Fibroblast of mammary gland (primary cell): ENCODE measurements around the gene APOL5.

Experiments
- DNase-seq: peaks from one replicate; pipeline ENCODE4 v3.0.0-alpha.2; 2010; ENCODE audit warnings: low read depth
- H3K4me3 ChIP-seq: 2 replicates; pipeline ENCODE4 v1.5.1; 2011; ENCODE audit warnings: low read depth, mild to moderate bottlenecking, low read length, moderate library complexity; ENCODE audit not compliant: control insufficient read depth
- TF ChIP-seq, protein P1 (sequence below): conservative IDR thresholded peaks from 2 replicates; pipeline ENCODE4 v1.5.1; 2011; ENCODE audit warnings: low read depth, low read length, inconsistent platforms; ENCODE audit not compliant: control insufficient read depth, insufficient read depth

Gene APOL5

DNA sequence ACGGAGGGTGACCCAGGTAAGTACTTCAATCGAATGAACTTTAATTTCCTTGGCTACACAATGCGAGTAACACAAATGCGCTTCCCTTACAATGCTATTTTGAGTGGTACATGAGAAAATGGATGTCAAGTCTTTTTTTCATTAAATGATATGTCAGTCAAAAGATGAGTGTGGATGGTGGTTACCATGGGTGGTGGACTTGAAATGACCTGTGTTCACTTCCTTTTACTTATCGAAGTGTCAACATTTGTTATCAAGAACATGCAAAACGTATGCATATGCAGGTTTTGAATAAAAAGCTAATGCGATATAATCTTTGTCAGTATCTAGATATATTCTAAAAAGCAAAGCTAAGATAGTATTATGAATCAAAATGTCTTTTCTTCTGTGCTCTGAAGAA is 8.8 kb upstream of the APOL5 start:
- DNase-seq: no peak
- no peak overlapping the region for H3K4me3 ChIP-seq
- TF ChIP-seq, protein P1, sequence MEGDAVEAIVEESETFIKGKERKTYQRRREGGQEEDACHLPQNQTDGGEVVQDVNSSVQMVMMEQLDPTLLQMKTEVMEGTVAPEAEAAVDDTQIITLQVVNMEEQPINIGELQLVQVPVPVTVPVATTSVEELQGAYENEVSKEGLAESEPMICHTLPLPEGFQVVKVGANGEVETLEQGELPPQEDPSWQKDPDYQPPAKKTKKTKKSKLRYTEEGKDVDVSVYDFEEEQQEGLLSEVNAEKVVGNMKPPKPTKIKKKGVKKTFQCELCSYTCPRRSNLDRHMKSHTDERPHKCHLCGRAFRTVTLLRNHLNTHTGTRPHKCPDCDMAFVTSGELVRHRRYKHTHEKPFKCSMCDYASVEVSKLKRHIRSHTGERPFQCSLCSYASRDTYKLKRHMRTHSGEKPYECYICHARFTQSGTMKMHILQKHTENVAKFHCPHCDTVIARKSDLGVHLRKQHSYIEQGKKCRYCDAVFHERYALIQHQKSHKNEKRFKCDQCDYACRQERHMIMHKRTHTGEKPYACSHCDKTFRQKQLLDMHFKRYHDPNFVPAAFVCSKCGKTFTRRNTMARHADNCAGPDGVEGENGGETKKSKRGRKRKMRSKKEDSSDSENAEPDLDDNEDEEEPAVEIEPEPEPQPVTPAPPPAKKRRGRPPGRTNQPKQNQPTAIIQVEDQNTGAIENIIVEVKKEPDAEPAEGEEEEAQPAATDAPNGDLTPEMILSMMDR: no peak

- DNase-seq: no peak
- TF ChIP-seq, protein P1: no peak
- H3K4me3 ChIP-seq: no peak overlapping the region
Measured at GRCh38 chr22:35711336-35711735, 6.3 kb upstream of the APOL5 start.

GRCh38 chr22:35712672-35713071 is 5.0 kb upstream of the APOL5 start:
- TF ChIP-seq, protein P1: no peak
- no peak for DNase-seq
- no peak overlapping the region for H3K4me3 ChIP-seq

- no peak for DNase-seq
- TF ChIP-seq, protein P1: peak; percentile 6
- no peak overlapping the region for H3K4me3 ChIP-seq
Measured at GRCh38 chr22:35719212-35719875, 1.7 kb downstream of the APOL5 start.

DNA sequence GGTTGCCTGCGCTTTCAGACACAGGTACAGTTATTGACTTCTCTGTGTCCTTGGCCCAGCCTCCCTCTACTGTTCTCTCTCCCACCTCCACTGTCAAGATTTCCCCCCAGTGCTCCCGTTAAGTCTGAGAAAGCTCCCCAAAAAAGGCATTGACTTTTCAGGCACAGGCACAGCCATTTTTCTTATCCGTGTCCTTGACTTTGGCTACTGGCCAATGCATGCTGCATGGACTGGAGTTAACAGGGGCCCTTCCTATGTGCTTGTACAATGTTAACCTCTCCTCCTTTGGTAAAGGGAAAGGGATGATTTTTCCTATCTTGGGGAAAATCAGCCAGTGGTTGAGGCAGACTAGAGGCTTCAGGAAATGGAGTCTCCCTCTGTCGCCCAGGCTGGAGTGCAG is 4.3 kb downstream of the APOL5 start:
- TF ChIP-seq, protein P1: no peak
- H3K4me3 ChIP-seq: no peak overlapping the region
- DNase-seq: no peak

DNA sequence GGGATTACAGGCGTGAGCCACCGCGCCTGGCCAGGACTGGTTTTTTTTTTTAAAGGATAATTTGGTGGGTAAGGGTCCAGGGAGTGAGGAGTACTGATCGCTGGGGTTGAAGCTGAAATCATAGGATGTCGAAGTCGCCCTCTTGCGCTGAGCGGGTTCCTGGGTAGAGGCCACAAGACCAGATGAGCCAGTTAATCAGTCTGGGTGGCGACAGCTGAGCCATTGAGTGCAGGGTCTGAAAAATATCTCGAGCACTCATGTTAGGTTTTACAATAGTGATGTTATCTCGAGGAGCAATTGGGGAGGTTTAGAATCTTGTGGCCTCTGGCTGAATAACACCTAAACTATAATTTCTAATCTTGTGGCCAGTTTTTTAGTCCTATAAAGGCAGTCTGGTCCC is 7.8 kb downstream of the APOL5 start:
- no peak for DNase-seq
- TF ChIP-seq, protein P1: no peak
- no peak overlapping the region for H3K4me3 ChIP-seq

- no peak overlapping the region for H3K4me3 ChIP-seq
- DNase-seq: no peak
- TF ChIP-seq, protein P1: no peak
Measured at GRCh38 chr22:35726398-35726797, 8.7 kb downstream of the APOL5 start.
